ENCODE measurements around the gene KIFAP3. TPM values are rescaled to one million over a fixed set of nuclear protein-coding genes. Genes with fewer than 3 reads are reported as not detected.
"Not testable (repeated sequence)": the region's sequence is repeated elsewhere in the genome, so short reads cannot be mapped to it uniquely, and the experiment has no call there.

KIFAP3 gene
- total RNA-seq, 2 donors from 2014 or later, result 17.1 to 37.3 TPM

DNA sequence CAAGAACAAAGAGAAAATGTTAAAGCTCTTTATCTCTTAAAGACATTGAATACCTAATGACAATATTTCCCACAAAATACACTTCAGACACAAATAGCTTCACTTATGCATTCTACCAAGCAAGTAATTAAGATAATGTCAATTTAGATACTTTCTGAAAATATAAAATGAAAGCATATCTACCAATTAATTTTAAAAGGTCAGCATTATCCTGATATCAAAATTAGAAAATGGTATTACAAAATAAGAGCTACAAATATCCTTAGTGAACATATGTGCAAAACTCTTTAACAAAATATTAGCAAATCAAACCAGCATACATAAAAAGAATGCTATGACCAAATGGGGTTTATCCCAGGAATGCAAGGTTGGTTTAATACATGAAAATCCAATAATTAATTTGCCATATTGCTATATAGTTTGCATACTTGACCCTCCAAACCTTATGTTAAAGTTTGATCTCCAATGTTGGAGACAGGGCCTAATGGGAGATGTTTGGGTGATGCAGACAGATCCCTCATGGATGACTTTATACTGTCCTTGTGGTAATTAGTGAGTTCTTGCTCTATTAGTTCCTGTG is 4.2 kb upstream of the KIFAP3 start:
- DNase-seq (ENCODE audit: low spot score), result no peak
- no peak overlapping the region for H3K27ac ChIP-seq
- intact Hi-C loops (cut with DNase I), result loop anchor here (10.0 kb wide), 1 partner anchor 144 kb away; no protein-coding TSS in a partner anchor

DNA sequence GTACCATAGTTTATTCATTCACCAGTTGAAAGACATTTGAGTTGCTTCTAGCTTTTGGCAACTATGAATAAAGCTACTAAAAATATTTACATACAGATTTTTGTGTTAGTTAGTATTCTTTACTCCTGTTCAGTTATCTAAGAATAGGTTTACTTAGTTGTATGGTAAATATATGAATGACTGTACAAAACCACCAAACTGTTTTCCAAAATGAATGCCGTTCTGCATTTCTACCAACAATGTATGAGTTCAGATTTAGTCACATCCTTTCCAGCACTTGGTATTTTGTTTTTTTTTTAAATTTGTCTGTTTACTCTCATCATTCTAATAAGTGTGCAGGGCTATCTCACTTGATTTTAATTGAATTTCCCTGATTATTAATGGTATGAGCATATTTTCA is 3.4 kb upstream of the KIFAP3 start:
- Histone ChIP-seq H3K9me3 (no peaks in the 10 kb centered on the region), H3K27me3 (replicated peaks; ENCODE audit: insufficient read depth) (no peaks in the 10 kb centered on the region), H3K4me3 (no peak overlapping the region), H3K27ac (no peak overlapping the region), H3K4me1 (replicated peaks) (no peaks in the 10 kb centered on the region), H3K36me3 (no peaks in the 10 kb centered on the region)
- DNase-seq (ENCODE audit: low spot score), result no peak
- intact Hi-C loops (cut with DNase I), result loop anchor here (10.0 kb wide), 1 partner anchor 143 kb away; no protein-coding TSS in a partner anchor
- 94% methylated on average over 1 of the region's 1 CpG for WGBS
- TF ChIP-seq POLR2AphosphoS5 (IDR thresholded peaks at IDR 0.05) (no peak), POLR2A (IDR thresholded peaks at IDR 0.05) (no peak)
- TF ChIP-seq, protein P1, sequence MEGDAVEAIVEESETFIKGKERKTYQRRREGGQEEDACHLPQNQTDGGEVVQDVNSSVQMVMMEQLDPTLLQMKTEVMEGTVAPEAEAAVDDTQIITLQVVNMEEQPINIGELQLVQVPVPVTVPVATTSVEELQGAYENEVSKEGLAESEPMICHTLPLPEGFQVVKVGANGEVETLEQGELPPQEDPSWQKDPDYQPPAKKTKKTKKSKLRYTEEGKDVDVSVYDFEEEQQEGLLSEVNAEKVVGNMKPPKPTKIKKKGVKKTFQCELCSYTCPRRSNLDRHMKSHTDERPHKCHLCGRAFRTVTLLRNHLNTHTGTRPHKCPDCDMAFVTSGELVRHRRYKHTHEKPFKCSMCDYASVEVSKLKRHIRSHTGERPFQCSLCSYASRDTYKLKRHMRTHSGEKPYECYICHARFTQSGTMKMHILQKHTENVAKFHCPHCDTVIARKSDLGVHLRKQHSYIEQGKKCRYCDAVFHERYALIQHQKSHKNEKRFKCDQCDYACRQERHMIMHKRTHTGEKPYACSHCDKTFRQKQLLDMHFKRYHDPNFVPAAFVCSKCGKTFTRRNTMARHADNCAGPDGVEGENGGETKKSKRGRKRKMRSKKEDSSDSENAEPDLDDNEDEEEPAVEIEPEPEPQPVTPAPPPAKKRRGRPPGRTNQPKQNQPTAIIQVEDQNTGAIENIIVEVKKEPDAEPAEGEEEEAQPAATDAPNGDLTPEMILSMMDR (IDR thresholded peaks at IDR 0.05), result no peak

More for the DNA sequence above, 4.2 kb upstream of the KIFAP3 start:
- Histone ChIP-seq H3K27me3 (replicated peaks; ENCODE audit: insufficient read depth) (no peaks in the 10 kb centered on the region), H3K4me1 (replicated peaks) (no peaks in the 10 kb centered on the region), H3K9me3 (no peaks in the 10 kb centered on the region), H3K4me3 (no peak overlapping the region), H3K36me3 (no peaks in the 10 kb centered on the region)
- TF ChIP-seq POLR2A (IDR thresholded peaks at IDR 0.05) (no peak), POLR2AphosphoS5 (IDR thresholded peaks at IDR 0.05) (no peak)
- TF ChIP-seq, protein P1 (IDR thresholded peaks at IDR 0.05), result no peak

DNA sequence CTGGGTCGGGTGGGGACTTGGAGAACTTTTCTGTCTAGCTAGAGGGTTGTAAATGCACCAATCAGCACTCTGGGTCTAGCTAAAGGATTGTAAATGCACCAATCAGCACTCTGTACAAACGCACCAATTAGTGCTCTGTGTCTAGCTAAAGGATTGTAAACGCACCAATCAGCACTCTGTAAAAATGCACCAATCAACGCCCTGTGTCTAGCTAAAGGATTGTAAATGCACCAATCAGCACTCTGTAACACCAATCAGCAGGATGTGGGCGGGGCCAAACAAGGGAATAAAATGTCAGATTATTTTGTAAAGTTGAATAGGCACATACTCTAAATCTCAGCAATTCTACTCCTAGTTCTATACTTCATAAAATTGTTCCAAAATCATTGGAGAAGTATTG is 2.5 kb upstream of the KIFAP3 start:
- DNase-seq (ENCODE audit: low spot score); H3K27me3 ChIP-seq (replicated peaks; ENCODE audit: insufficient read depth); H3K36me3 ChIP-seq; H3K27ac ChIP-seq; H3K4me1 ChIP-seq (replicated peaks); H3K4me3 ChIP-seq; H3K9me3 ChIP-seq: not testable (repeated sequence)
- 92% methylated on average over 5 of the region's 5 CpGs for WGBS
- intact Hi-C loops (cut with DNase I), result loop anchor here (10.0 kb wide), 1 partner anchor 142 kb away; no protein-coding TSS in a partner anchor

DNA sequence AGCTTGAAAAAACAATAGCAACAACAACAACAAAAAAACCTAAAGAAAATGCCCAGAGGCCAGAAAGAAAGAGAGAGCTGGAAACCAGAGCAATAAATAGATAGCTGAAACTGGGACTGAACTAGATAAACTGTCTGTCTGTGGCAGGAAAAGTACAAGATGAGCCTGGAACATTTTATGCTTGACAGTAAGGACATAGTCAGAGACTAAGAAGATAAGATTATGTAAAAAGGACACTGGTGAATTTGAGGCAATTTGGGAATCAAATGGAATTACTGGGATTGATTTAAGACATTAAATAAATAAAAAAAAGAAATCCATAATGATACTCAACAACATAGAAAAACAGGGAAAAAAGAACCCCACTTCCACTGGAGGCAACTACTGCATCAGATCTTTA is 1.7 kb upstream of the KIFAP3 start:
- Histone ChIP-seq H3K4me3 (no peak overlapping the region), H3K27ac (no peak overlapping the region), H3K36me3 (no peaks in the 10 kb centered on the region), H3K27me3 (replicated peaks; ENCODE audit: insufficient read depth) (no peaks in the 10 kb centered on the region), H3K9me3 (no peaks in the 10 kb centered on the region), H3K4me1 (replicated peaks) (no peaks in the 10 kb centered on the region)
- TF ChIP-seq POLR2AphosphoS5 (IDR thresholded peaks at IDR 0.05), result no peak
- TF ChIP-seq, protein P1 (IDR thresholded peaks at IDR 0.05), result no peak
- no peak for TF ChIP-seq POLR2A (IDR thresholded peaks at IDR 0.05)
- intact Hi-C loops (cut with DNase I), result loop anchor here (10.0 kb wide), 1 partner anchor 141 kb away; no protein-coding TSS in a partner anchor
- DNase-seq (ENCODE audit: low spot score), result no peak

DNA sequence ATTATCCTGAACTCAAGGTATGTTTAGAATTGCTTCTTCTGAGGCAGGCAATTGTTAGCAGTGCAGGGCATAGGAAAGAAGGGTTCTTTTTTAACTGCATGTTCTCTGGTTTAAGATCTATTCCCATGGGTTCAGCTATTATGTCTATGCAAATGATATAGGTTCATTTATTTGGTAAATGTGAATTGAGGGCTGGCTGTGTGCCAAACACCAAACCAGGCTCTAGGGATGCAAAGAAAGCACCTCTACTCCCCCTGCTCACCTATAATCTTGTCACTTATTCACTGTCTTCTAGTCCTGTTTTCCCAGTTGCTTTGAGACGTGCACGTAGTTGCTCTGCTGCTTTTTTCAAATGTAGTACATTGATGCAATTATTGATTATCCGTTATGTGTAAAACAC is 691 bp upstream of the KIFAP3 start:
- Histone ChIP-seq H3K9me3 (no peaks in the 10 kb centered on the region), H3K4me1 (replicated peaks) (no peaks in the 10 kb centered on the region), H3K27ac (no peak overlapping the region), H3K27me3 (replicated peaks; ENCODE audit: insufficient read depth) (no peaks in the 10 kb centered on the region), H3K4me3 (peak overlapping the region; percentile 49 to 63), H3K36me3 (no peaks in the 10 kb centered on the region)
- no peak for TF ChIP-seq POLR2AphosphoS5 (IDR thresholded peaks at IDR 0.05)
- TF ChIP-seq POLR2A (IDR thresholded peaks at IDR 0.05), result no peak
- TF ChIP-seq, protein P1 (IDR thresholded peaks at IDR 0.05), result no peak
- no peak for DNase-seq (ENCODE audit: low spot score)
- WGBS, result 72% methylated on average over 3 of the region's 3 CpGs
- intact Hi-C loops (cut with DNase I), result loop anchor here (10.0 kb wide), 1 partner anchor 140 kb away; no protein-coding TSS in a partner anchor

Data from prostate gland (tissue), 2 donors.